ENCODE data around the gene MYO9A.

The MYO9A gene

DNA sequence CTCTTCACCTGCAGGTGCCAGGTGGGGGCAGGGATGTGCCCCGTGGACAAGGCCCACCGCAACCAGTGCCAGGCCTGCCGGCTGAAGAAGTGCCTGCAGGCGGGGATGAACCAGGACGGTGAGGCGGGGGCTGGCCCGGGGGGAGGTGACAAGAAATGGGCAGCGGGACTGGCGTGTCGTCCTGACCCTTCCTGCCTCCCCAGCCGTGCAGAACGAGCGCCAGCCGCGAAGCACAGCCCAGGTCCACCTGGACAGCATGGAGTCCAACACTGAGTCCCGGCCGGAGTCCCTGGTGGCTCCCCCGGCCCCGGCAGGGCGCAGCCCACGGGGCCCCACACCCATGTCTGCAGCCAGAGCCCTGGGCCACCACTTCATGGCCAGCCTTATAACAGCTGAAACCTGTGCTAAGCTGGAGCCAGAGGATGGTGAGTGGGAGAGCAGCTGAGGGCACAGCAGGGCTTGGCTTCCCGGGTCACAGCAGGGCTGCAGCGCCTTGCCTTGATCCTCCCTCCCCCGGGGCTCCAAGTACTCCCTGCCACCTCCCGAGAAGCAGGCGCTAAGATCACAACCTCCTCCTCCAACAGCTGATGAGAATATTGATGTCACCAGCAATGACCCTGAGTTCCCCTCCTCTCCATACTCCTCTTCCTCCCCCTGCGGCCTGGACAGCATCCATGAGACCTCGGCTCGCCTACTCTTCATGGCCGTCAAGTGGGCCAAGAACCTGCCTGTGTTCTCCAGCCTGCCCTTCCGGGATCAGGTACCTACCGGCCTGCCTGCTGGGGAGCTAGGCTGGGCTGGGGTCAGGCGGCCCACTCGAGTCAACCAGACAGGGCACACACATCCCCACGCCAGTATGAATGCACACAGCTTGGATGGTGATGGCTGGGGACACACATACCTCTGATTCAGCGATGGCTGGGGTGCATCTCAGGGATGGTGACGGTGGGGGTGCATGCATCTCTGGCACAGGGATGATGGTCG lies 305.9 kb downstream of the MYO9A start:
- FAIRE-seq (no peak), DNase-seq (ENCODE audit: insufficient read length) (no peak)
- TF ChIP-seq POLR2A (IDR thresholded peaks at IDR 0.05; ENCODE audit: low read depth, low read length) (no peak), POLR2AphosphoS5 (IDR thresholded peaks at IDR 0.05; ENCODE audit: low read depth, low read length) (no peak), TAF1 (IDR thresholded peaks at IDR 0.05; ENCODE audit: borderline replicate concordance, low read depth, low read length) (no peak)

DNA sequence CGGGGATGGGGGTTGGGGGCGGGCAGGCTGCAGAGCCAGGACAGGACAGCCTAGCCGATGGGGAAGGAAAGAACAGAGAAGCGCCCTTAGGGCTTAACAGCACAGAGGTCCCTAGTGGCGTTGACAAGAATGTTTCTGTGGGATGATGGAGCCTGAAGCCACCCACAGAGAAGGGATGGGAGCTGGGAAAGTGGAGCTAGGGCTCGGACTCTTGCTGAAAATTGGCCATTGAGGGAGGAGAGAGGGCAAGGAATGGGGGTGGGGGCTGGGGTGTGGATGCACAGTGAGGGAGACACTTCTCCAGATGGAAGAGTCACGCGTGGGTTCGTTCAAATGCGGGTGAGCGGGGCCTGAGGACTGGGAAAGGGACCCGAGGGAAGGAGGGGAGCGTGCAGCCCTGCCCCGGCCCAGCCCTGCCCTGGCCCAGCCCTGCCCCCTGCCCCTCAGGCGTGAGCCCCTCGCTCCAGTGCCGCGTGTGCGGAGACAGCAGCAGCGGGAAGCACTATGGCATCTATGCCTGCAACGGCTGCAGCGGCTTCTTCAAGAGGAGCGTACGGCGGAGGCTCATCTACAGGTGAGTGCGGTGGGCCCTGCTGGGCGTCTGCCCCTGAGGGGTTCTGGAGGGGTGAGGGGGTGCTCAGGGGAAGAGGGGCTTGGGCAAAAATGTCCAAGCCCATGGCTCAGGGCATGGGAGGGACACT lies 306.8 kb downstream of the MYO9A start:
- no peak for DNase-seq (ENCODE audit: insufficient read length)
- TF ChIP-seq TAF1 (IDR thresholded peaks at IDR 0.05; ENCODE audit: borderline replicate concordance, low read depth, low read length) (no peak), POLR2AphosphoS5 (IDR thresholded peaks at IDR 0.05; ENCODE audit: low read depth, low read length) (no peak), POLR2A (IDR thresholded peaks at IDR 0.05; ENCODE audit: low read depth, low read length) (no peak)
- no peak for FAIRE-seq

DNA sequence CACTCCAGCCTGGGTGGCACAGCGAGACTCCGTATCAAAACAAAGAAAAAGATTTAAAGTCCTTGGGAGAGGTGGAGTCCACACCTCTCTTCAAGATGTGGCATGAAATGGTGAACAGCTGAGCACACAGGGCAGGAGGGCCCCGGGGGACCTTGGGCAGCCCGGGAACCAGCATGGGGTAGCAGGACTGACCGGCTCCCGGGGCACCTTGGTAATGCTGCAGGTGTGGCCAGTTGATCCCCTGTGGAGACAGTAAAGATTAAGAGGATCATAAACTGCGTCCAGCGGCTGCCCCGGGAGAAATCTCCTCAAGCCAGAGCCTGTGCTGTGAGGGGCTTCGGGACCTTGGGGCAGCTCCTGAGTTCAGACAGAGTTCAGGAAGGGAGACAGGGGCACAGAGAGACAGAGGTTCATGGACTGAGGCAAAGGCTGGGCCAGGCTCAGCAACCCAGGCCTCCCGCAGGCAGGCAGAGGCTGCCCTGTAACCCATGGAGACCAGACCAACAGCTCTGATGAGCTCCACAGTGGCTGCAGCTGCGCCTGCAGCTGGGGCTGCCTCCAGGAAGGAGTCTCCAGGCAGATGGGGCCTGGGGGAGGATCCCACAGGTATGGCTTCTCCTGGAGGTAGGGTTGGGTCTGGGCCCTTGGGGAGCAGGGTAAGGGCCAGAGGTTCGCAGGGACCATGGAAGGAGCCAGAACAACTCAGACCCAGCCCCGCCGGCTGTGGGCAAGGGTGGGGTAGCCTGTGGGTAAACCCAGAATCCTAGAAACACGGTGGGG lies 307.5 kb downstream of the MYO9A start, which contains the start of gene NR2E3:
NR2E3 (plus strand) TSS at position 299 of the 780 bp plus-strand sequence; CDS start at position 489, 190 bp downstream.
- TF ChIP-seq TAF1 (IDR thresholded peaks at IDR 0.05; ENCODE audit: borderline replicate concordance, low read depth, low read length) (no peak), POLR2A (IDR thresholded peaks at IDR 0.05; ENCODE audit: low read depth, low read length) (no peak), POLR2AphosphoS5 (IDR thresholded peaks at IDR 0.05; ENCODE audit: low read depth, low read length) (no peak)
- DNase-seq (ENCODE audit: insufficient read length) = no peak
- FAIRE-seq = no peak

DNA sequence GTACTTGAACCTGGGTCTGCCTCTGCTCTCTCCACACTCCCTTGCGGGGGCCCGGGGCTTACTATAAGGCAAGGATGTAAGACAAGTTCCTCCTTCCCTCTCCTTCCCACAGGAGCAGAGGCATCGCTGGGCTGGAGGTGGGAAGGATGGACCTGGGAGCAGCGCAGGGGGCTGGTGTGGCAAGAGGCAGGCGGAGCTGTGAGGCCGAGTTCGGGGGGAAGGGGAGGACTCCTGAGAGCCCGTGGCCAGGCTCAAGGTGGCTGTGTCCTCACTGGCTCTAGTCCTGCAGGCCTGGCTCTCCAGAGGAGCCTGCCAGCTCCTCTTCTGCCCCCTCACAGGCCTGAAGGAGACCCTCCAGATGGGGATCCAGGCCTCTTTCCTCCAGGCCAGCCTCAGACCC lies 308.6 kb downstream of the MYO9A start:
- no peak for FAIRE-seq
- no peak for TF ChIP-seq TAF1 (IDR thresholded peaks at IDR 0.05; ENCODE audit: borderline replicate concordance, low read depth, low read length)
- TF ChIP-seq POLR2A (IDR thresholded peaks at IDR 0.05; ENCODE audit: low read depth, low read length) = no peak
- no peak for TF ChIP-seq POLR2AphosphoS5 (IDR thresholded peaks at IDR 0.05; ENCODE audit: low read depth, low read length)
- no peak for DNase-seq (ENCODE audit: insufficient read length)

DNA sequence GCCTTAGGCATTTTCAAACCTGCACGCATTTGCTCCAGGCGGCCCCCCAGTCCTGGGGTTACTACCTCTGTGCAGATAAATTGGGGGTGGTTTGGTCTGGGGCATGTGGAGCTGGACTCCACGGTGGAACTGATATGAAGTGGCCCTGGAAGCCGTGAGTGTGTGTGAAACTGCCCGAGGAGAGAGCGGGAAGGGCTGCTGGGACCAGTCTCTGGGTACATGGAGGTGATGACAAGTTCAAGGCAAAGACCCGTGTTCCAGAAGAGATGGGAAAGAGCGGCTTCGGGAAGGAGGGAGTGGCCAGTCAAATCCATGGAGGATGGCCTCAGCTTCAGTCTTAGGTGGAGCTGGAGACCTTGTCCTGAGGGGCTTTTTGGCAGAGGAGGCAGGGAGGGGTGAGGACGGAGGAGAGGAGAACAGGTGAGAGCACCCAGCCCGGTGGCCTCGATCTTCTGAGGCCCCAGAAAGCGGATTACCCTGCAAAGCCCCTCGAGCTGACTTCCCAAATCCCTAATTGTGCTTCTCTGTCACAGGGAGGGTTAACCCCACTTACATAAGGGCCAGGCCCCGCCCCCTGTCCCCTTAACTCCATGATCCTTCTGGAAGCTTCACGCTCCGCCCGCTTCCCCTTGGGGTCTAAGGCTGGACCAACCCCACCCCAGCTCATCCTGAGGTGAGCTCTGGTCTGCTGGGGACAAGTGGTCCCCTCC lies 309.5 kb downstream of the MYO9A start:
- DNase-seq (ENCODE audit: insufficient read length) (no peak), FAIRE-seq (no peak)
- TF ChIP-seq POLR2A (IDR thresholded peaks at IDR 0.05; ENCODE audit: low read depth, low read length) (no peak), TAF1 (IDR thresholded peaks at IDR 0.05; ENCODE audit: borderline replicate concordance, low read depth, low read length) (no peak), POLR2AphosphoS5 (IDR thresholded peaks at IDR 0.05; ENCODE audit: low read depth, low read length) (no peak)

DNA sequence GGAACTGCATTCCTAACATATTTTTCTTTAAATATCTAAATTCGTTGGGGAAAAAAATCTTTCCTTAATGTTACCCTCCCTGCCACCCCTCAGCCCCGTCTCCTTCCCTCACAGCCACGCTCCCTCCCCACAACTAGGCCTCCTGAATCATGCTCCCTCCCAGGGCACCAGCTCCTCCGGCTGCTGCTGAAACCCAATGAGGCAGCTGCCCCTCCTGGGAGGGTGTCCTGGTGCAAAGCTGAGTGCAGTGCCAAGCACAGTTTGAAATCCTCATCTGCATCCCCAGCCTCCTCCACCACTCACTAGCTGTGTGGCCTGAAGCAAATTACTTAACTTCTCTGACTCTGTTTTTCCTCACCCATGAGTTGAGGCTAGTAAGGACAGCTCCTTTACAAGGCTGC lies 310.3 kb downstream of the MYO9A start:
- no peak for TF ChIP-seq POLR2AphosphoS5 (IDR thresholded peaks at IDR 0.05; ENCODE audit: low read depth, low read length)
- no peak for TF ChIP-seq POLR2A (IDR thresholded peaks at IDR 0.05; ENCODE audit: low read depth, low read length)
- TF ChIP-seq TAF1 (IDR thresholded peaks at IDR 0.05; ENCODE audit: borderline replicate concordance, low read depth, low read length) = no peak
- DNase-seq (ENCODE audit: insufficient read length) (no peak), FAIRE-seq (no peak)

DNA sequence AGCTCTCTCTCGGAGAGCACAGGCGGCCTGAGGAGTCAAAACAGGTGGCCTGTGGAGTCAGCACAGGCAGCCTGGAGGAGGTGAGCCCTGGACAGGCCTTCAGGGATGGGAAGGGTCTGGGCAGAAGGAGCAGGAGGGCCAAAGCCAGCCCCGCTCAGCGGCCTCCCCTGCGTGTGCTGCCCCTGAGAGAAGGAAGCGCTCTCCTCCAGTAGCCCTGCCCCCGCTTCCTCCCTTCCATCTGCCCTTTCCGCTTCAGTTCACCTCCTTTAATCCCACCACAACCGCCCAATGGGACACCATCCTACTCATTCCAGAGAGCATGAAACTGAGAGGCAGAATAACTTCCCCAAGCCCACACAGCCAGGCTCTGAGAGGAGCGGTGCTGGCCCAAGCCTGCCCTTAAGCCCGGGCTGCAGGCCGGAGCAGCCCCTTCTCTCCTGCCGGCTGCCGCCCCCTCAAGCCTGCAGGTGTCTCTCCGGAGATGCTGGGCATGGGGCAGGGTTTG lies 310.8 kb downstream of the MYO9A start:
- FAIRE-seq (no peak), DNase-seq (ENCODE audit: insufficient read length) (no peak)
- TF ChIP-seq POLR2A (IDR thresholded peaks at IDR 0.05; ENCODE audit: low read depth, low read length) = no peak
- TF ChIP-seq TAF1 (IDR thresholded peaks at IDR 0.05; ENCODE audit: borderline replicate concordance, low read depth, low read length) = no peak
- TF ChIP-seq POLR2AphosphoS5 (IDR thresholded peaks at IDR 0.05; ENCODE audit: low read depth, low read length) = no peak

DNA sequence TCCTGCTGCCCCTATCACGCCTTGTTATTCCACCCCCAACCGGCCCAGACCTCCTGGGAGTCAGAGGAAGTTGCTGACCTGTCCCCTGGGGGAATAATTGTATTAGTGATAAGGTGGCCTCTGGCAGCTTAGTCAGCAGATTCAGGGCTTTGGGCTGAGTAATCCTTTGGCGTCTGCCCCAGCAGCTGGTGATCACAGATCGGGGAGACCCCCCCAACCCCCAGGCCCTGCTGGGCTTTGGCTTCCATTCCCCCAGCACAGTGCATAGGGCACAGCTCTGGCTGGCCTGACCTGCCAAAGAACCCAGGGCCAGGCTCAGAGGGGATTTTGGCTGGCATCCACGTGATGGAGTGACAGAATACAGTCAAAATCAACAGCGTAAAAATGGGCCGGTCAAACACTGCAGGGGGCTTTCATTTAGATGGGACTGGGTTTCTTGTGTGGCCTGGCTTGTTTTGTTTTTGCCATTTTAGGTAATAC lies 311.5 kb downstream of the MYO9A start:
- no peak for DNase-seq (ENCODE audit: insufficient read length)
- FAIRE-seq = peak; percentile 81
- TF ChIP-seq POLR2AphosphoS5 (IDR thresholded peaks at IDR 0.05; ENCODE audit: low read depth, low read length) (no peak), TAF1 (IDR thresholded peaks at IDR 0.05; ENCODE audit: borderline replicate concordance, low read depth, low read length) (no peak), POLR2A (IDR thresholded peaks at IDR 0.05; ENCODE audit: low read depth, low read length) (no peak)

DNA sequence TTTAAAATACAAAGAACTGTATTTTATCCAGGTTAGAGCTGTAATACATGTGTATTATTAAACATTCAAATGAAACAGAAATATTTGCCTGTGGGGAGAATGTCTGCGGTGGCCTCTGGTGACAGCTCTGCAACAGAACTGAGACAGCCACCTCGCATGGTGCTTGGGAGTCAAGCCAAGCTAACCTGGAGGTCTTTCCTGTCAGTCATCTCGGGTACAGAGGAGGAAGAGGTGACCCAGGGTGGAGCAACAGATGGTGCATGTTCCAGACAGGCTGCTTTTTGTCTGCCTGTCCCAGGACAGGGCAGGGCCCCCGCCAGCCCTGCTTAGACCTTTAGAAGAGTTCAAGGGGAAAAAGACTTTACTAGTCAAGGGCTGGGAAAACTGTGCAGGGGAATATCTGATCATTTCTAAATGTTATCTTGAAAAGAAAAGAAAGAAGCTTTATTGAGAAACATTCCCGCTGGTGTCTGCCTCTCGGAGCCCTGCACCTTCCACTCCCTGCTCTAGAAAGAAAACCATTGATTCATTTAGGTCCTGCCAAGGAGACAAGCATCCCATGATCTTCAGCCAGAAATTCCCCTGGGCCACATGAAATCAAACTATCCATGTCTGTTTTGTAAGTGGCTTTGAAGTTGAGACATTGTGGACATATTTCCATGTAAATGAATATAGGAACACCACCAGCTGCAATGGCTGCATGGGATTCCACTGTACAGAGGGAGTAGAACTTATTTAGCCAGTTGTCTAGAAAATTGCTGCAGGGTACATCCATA lies 313.1 kb downstream of the MYO9A start:
- TF ChIP-seq TAF1 (IDR thresholded peaks at IDR 0.05; ENCODE audit: borderline replicate concordance, low read depth, low read length) = no peak
- TF ChIP-seq POLR2A (IDR thresholded peaks at IDR 0.05; ENCODE audit: low read depth, low read length) = no peak
- TF ChIP-seq POLR2AphosphoS5 (IDR thresholded peaks at IDR 0.05; ENCODE audit: low read depth, low read length) = no peak
- DNase-seq (ENCODE audit: insufficient read length) (no peak), FAIRE-seq (peak; percentile 92)

Data from GM12892 (cell line).